GM18526 (cell line): ENCODE data around the gene GAL3ST2.

Experiments used
- POLR2A ChIP-seq: IDR thresholded peaks from 3 replicates; pipeline ENCODE4 v1.6.1; 2011; ENCODE audit not compliant: insufficient read length; ENCODE audit errors: extremely low read depth

The GAL3ST2 gene

GRCh38 chr2:241760301-241760771 is 16.3 kb upstream of the GAL3ST2 start:
- TF ChIP-seq POLR2A, result no peak

- no peak for TF ChIP-seq POLR2A
These were observed 14.2 kb upstream of the GAL3ST2 start for GRCh38 chr2:241762321-241762932.

- no peak for TF ChIP-seq POLR2A
These were observed 13.7 kb upstream of the GAL3ST2 start for GRCh38 chr2:241762933-241763369.

GRCh38 chr2:241763551-241764274 is 12.9 kb upstream of the GAL3ST2 start:
- no peak for TF ChIP-seq POLR2A

GRCh38 chr2:241764275-241765241 is 12.1 kb upstream of the GAL3ST2 start:
- no peak for TF ChIP-seq POLR2A

- no peak for TF ChIP-seq POLR2A
These were observed 9.0 kb upstream of the GAL3ST2 start for GRCh38 chr2:241767464-241768250.

- TF ChIP-seq POLR2A, result no peak
These were observed 8.3 kb upstream of the GAL3ST2 start for GRCh38 chr2:241768251-241768711.

- TF ChIP-seq POLR2A, result no peak
These were observed 7.8 kb upstream of the GAL3ST2 start for GRCh38 chr2:241768850-241769249.

GRCh38 chr2:241769819-241770184 is 6.8 kb upstream of the GAL3ST2 start:
- TF ChIP-seq POLR2A, result no peak

- no peak for TF ChIP-seq POLR2A
These were observed 6.3 kb upstream of the GAL3ST2 start for GRCh38 chr2:241770185-241770935.

- TF ChIP-seq POLR2A, result no peak
These were observed 5.7 kb upstream of the GAL3ST2 start for GRCh38 chr2:241770936-241771285.

GRCh38 chr2:241771286-241772062 is 5.1 kb upstream of the GAL3ST2 start:
- no peak for TF ChIP-seq POLR2A

GRCh38 chr2:241772063-241772499 is 4.5 kb upstream of the GAL3ST2 start:
- TF ChIP-seq POLR2A, result no peak
